HL-60 (cell line): ENCODE data around the gene MTHFD1L.

ENCODE experiments used
- DNase-seq, 2 experiments: peaks; one replicate each; pipeline ENCODE4 v3.0.0-alpha.2; 2010 to 2020; ENCODE audit warnings: low read depth in 1 of 2, low spot score in 1 of 2
- H3K27ac ChIP-seq: fragments of 250-450 bp; sonication (Bioruptor Pico); replicated peaks from 2 replicates; pipeline ENCODE4 v1.5.1; 2020; ENCODE audit warnings: mild to moderate bottlenecking, moderate library complexity
- H3K27me3 ChIP-seq: fragments of 250-450 bp; sonication (Bioruptor Pico); 2 replicates; pipeline ENCODE4 v1.5.1; 2021; ENCODE audit warnings: mild to moderate bottlenecking, moderate library complexity; ENCODE audit not compliant: insufficient read depth, poor library complexity, severe bottlenecking
- H3K4me3 ChIP-seq: replicated peaks from 2 replicates; pipeline ENCODE4 v1.5.1; 2011; ENCODE audit warnings: mild to moderate bottlenecking, control low read depth, low read length; ENCODE audit not compliant: insufficient read depth
- GABPA ChIP-seq: IDR thresholded peaks from 2 replicates; pipeline ENCODE4 v1.6.1; 2012; ENCODE audit warnings: low read depth
- POLR2AphosphoS5 ChIP-seq: IDR thresholded peaks from 2 replicates; pipeline ENCODE4 v1.6.1; 2012; ENCODE audit warnings: low read depth
- SPI1 ChIP-seq: IDR thresholded peaks from 2 replicates; pipeline ENCODE4 v1.6.1; 2012; ENCODE audit warnings: low read depth, mild to moderate bottlenecking, borderline replicate concordance
- TF ChIP-seq, protein P1 (sequence below): IDR thresholded peaks from one replicate; pipeline ENCODE4 v1.5.1; 2011; ENCODE audit warnings: low read length, control low read depth, inconsistent platforms; ENCODE audit not compliant: insufficient read depth
- TF ChIP-seq, protein P2 (sequence below): IDR thresholded peaks from 2 replicates; pipeline ENCODE4 v1.6.1; 2012; ENCODE audit warnings: low read depth; ENCODE audit not compliant: insufficient replicate concordance

The MTHFD1L gene

DNA sequence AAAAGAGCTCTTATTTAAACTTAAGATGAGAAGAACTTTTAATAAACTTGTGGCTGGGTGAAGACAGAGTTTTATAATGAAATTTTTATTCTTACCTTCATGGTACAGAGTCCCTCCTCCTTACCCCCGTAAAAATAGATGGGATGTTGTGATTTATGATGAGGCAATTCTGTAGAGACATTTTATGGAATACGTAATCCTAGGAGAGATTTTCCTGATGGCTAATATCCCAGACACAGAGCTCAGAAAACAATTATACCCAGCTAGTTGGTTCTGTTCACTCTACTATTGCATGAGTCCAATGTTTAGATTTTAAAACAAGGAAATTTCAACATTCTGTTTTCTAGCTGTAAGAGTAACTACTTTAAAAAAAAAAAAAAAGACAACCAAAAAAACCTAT lies 43.4 kb downstream of the MTHFD1L start:
- no peaks in the 10 kb centered on the region for H3K27me3 ChIP-seq
- DNase-seq, result no peak
- no peak overlapping the region for H3K4me3 ChIP-seq
- no peak overlapping the region for H3K27ac ChIP-seq
- TF ChIP-seq POLR2AphosphoS5, result no peak
- no peak for TF ChIP-seq SPI1
- TF ChIP-seq, protein P1, sequence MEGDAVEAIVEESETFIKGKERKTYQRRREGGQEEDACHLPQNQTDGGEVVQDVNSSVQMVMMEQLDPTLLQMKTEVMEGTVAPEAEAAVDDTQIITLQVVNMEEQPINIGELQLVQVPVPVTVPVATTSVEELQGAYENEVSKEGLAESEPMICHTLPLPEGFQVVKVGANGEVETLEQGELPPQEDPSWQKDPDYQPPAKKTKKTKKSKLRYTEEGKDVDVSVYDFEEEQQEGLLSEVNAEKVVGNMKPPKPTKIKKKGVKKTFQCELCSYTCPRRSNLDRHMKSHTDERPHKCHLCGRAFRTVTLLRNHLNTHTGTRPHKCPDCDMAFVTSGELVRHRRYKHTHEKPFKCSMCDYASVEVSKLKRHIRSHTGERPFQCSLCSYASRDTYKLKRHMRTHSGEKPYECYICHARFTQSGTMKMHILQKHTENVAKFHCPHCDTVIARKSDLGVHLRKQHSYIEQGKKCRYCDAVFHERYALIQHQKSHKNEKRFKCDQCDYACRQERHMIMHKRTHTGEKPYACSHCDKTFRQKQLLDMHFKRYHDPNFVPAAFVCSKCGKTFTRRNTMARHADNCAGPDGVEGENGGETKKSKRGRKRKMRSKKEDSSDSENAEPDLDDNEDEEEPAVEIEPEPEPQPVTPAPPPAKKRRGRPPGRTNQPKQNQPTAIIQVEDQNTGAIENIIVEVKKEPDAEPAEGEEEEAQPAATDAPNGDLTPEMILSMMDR, result no peak
- no peak for TF ChIP-seq GABPA
- TF ChIP-seq, protein P2, sequence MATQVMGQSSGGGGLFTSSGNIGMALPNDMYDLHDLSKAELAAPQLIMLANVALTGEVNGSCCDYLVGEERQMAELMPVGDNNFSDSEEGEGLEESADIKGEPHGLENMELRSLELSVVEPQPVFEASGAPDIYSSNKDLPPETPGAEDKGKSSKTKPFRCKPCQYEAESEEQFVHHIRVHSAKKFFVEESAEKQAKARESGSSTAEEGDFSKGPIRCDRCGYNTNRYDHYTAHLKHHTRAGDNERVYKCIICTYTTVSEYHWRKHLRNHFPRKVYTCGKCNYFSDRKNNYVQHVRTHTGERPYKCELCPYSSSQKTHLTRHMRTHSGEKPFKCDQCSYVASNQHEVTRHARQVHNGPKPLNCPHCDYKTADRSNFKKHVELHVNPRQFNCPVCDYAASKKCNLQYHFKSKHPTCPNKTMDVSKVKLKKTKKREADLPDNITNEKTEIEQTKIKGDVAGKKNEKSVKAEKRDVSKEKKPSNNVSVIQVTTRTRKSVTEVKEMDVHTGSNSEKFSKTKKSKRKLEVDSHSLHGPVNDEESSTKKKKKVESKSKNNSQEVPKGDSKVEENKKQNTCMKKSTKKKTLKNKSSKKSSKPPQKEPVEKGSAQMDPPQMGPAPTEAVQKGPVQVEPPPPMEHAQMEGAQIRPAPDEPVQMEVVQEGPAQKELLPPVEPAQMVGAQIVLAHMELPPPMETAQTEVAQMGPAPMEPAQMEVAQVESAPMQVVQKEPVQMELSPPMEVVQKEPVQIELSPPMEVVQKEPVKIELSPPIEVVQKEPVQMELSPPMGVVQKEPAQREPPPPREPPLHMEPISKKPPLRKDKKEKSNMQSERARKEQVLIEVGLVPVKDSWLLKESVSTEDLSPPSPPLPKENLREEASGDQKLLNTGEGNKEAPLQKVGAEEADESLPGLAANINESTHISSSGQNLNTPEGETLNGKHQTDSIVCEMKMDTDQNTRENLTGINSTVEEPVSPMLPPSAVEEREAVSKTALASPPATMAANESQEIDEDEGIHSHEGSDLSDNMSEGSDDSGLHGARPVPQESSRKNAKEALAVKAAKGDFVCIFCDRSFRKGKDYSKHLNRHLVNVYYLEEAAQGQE, result no peak

DNA sequence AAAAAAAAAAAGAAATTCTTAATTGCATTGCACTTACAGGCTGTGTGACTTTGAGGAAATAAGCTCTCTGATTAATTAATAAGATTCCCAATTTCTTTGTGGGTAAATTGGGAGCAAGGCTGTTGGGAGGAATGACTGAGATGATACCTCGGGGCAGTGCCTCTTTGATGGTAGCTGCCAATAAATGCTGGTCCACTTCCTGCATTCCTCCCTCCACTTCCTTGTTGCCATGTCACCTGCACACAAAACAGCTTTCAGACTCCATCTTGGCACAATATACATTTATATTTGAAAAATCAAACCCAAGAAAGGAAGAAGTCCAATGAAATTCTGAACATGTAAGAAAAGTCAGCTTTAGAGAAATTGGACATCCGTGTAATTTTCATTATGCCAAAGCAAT lies 45.1 kb downstream of the MTHFD1L start:
- no peak for DNase-seq
- H3K4me3 ChIP-seq, result no peak overlapping the region
- H3K27ac ChIP-seq, result no peak overlapping the region
- TF ChIP-seq, protein P1, result no peak
- TF ChIP-seq GABPA (no peak), POLR2AphosphoS5 (no peak), SPI1 (no peak)
- TF ChIP-seq, protein P2, result no peak
- H3K27me3 ChIP-seq, result no peaks in the 10 kb centered on the region

DNA sequence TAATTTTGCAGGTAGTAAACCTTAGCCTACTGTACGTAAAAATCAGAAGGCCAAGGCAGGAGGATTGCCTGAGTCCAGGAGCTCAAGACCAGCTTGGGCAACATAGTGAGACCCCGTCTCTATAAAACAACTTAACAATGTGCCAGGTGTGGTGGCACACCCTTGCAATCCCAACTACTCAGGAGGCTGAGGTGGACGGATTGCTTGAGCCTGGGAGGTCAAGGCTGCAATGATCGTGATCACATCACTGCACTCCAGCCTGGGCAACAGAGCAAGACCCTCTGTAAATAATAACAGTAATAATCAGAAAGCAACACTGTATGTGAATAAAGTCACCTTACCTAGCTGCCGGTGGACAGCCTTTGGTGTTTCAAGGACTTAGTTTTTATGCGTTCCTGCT lies 48.9 kb downstream of the MTHFD1L start:
- Histone ChIP-seq H3K27ac (no peak overlapping the region), H3K27me3 (no peaks in the 10 kb centered on the region), H3K4me3 (no peak overlapping the region)
- TF ChIP-seq GABPA (no peak), POLR2AphosphoS5 (no peak), SPI1 (no peak)
- TF ChIP-seq, protein P2, result no peak
- TF ChIP-seq, protein P1, result no peak
- no peak for DNase-seq
